Transverse colon (tissue), 4 donors: ENCODE results near the gene PDSS2. TPM values are rescaled to one million over a fixed set of nuclear protein-coding genes. Genes with fewer than 3 reads are reported as not detected.
A peak's percentile ranks its signal among the peaks of the same experiment; 100 is the strongest.
"Not testable (repeated sequence)": the region's sequence is repeated elsewhere in the genome, so short reads cannot be mapped to it uniquely, and the experiment has no call there.

Experiments used
- DNase-seq: peaks from one replicate; pipeline ENCODE4 v3.0.0-alpha.2; 2019
- H3K27ac ChIP-seq, 4 donors: fragments of 200-600 bp; sonication (generic); 2 replicates each; pipeline ENCODE4 v1.5.1; 2016 to 2018; ENCODE audit warnings: inconsistent platforms in 4 of 4
- H3K27me3 ChIP-seq: fragments of 200-600 bp; sonication (generic); 2 replicates; pipeline ENCODE4 v1.5.1; 2017; ENCODE audit warnings: inconsistent platforms
- H3K36me3 ChIP-seq, 4 donors: fragments of 200-600 bp; sonication (generic); 2 replicates each; pipeline ENCODE4 v1.5.1; 2017 to 2019; ENCODE audit warnings: inconsistent platforms in 4 of 4
- H3K4me1 ChIP-seq, 4 donors: fragments of 200-600 bp; sonication (generic); 2 replicates each; pipeline ENCODE4 v1.5.1; 2017 to 2020; ENCODE audit warnings: inconsistent platforms in 4 of 4
- H3K4me3 ChIP-seq, 4 donors: fragments of 200-600 bp; sonication (generic); 1 replicate in 1 of 4; 2 replicates in 3 of 4; pipeline versions ENCODE4 v1.5.1 to v1.6.1; 2017 to 2019; ENCODE audit warnings: inconsistent platforms in 4 of 4
- H3K9me3 ChIP-seq, 2 donors: fragments of 200-600 bp; sonication (generic); 2 replicates each; pipeline ENCODE4 v1.5.1; 2017 to 2019; ENCODE audit warnings: inconsistent platforms in 2 of 2
- EP300 ChIP-seq: sonication (generic); formaldehyde crosslinking; IDR thresholded peaks from one replicate; pipeline ENCODE4 v1.6.1; 2017; ENCODE audit warnings: antibody characterized with exemption, low read depth
- POLR2A ChIP-seq: fragments of 450-650 bp; IDR thresholded peaks from one replicate; pipeline ENCODE4 v1.6.1; 2016; ENCODE audit warnings: antibody characterized with exemption, mild to moderate bottlenecking, moderate library complexity
- POLR2AphosphoS5 ChIP-seq, 3 donors: sonication (generic); formaldehyde crosslinking; IDR thresholded peaks; one replicate each; pipeline ENCODE4 v1.6.1; 2016; ENCODE audit warnings: antibody characterized with exemption in 3 of 3
- WGBS, 2 donors: methylation state at CpG; one replicate each; pipeline ENCODE4 v1.1.5; 2018; ENCODE audit warnings: low coverage in 1 of 2; 5-methylcytosine and 5-hydroxymethylcytosine counted together
- in situ Hi-C, 4 donors: fragments of 200-750 bp; cut with MboI; loops; one replicate each; pipeline versions ENCODE4 v1.15.0 to v1.15.1; 2017; ENCODE audit warnings: low sequenced_read_pairs in 3 of 4, low pct_ligation_motif_present in 1 of 4, low pct_unique_long_range_greater_than_20kb in 1 of 4
- intact Hi-C: fragments of 100-400 bp; cut with DNase I; formaldehyde crosslinking; loops from one replicate; pipeline ENCODE4 v1.15.1; 2023; ENCODE audit warnings: low total_unique reads
- total RNA-seq, 4 donors: library from RNA; depleted of rRNA; stranded (reverse); fragments of >200 nt; gene quantifications; one replicate each; pipeline ENCODE4 v1.1.0, GENCODE V29; 2016
- TF ChIP-seq, protein P1 (sequence below), 5 experiments: fragments of 200-600 bp in 3 of 5; fragments of 450-650 bp in 2 of 5; sonication (generic) in 3 of 5; IDR thresholded peaks; 1 replicate in 2 of 5; 2 replicates in 3 of 5; pipeline ENCODE4 v1.5.1; 2016 to 2017; ENCODE audit warnings: antibody characterized with exemption in 5 of 5, inconsistent platforms in 3 of 5, mild to moderate bottlenecking in 2 of 5, moderate library complexity in 1 of 5

PDSS2 gene
- total RNA-seq, 4 donors from 2014 or later = 3.0 to 32.5 (median 15.6) TPM

DNA sequence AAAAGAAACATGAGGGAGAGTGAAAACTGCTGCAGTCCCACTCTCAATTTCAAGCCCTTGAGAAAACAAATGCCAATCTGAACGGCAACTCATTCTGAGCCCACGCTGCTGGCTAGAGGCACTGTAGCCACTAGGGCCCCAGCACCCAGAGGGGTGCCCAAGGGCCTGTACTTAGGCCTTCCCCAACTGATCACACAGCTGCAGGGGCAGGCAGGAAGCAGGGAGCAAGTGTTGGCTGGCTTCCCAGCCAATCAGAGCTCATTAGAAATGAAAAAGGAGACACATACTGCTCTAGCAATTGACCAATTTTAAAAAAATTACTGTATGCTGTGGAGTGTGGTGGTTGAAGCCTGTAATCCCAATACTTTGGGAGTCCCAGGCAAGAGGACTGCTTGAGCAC lies 340.4 kb downstream of the PDSS2 start:
- H3K9me3 ChIP-seq = no peaks in the 10 kb centered on the region
- no peak for DNase-seq
- no peak overlapping the region for H3K27ac ChIP-seq
- peaks cover 0 to 14% (median 8%) of the 10 kb centered on the region in 4 donors for H3K4me1 ChIP-seq
- intact Hi-C loops (loop anchor here (10.0 kb wide), 1 partner anchor 94 kb away; the partner anchor contains the start of gene MTRES1), in situ Hi-C loops (no loop called here)
- H3K27me3 ChIP-seq = peaks cover 18% of the 10 kb centered on the region
- no peaks in the 10 kb centered on the region for H3K36me3 ChIP-seq
- 66 to 83% methylated on average over 2 of the region's 2 CpGs for WGBS, 2 donors
- no peak for TF ChIP-seq POLR2AphosphoS5 (IDR thresholded peaks at IDR 0.05)
- no peak for TF ChIP-seq POLR2A
- no peak overlapping the region for H3K4me3 ChIP-seq

DNA sequence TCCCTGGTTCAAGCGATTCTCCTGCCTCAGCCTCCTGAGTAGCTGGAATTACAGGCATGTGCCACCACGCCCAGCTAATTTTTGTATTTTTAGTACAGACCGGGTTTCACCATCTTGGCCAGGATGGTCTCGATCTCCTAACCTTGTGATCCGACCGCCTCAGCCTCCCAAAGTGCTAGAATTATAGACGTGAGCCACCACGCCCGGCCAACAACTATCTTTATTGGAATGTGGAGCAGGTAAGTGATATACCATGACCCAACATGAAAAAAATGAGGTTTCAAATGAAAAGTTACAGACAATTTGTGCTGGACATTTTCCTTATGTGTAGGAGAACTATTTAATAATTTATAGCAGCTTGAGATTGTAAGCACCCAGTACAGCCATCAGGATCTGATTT lies 340.8 kb downstream of the PDSS2 start:
- H3K4me3 ChIP-seq, H3K9me3 ChIP-seq, in situ Hi-C loops, H3K36me3 ChIP-seq, DNase-seq, H3K27ac ChIP-seq: not testable (repeated sequence)
- Histone ChIP-seq H3K4me1 (peaks cover 4 to 19% (median 12%) of the 10 kb centered on the region in 4 donors), H3K27me3 (peaks cover 18% of the 10 kb centered on the region)
- WGBS, 2 donors = 86% methylated on average over 9 of the region's 9 CpGs; no CpG with 5 or more reads in 1 of the 2 donors
- intact Hi-C loops = loop anchor here (10.0 kb wide), 1 partner anchor 94 kb away; the partner anchor contains the start of gene MTRES1

DNA sequence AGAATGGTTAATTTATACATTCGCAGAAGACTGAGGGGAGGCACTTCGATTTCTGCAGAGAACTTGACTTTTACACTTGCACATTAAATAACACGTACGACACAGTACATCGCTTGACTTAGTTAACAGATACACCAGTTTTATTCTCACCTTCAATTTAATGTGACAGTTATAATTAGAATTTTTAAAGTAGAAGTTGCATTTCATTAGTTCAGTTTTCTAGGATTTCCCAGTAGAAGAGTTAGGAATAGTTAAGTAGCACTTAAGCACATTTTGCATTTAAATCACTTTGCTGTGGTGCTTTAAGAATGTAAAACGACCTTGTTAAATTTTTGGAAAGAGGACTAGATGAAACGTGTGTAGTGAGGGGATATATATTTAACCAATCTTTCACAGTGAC lies 342.4 kb downstream of the PDSS2 start:
- Histone ChIP-seq H3K36me3 (no peaks in the 10 kb centered on the region), H3K27me3 (peaks cover 18% of the 10 kb centered on the region), H3K27ac (peak overlapping the region in 3 of 4 donors; percentile 88 to 92 (median 91)), H3K9me3 (no peaks in the 10 kb centered on the region), H3K4me3 (peak overlapping the region in 1 of 4 donors; percentile 94), H3K4me1 (peaks cover 5 to 21% (median 14%) of the 10 kb centered on the region in 4 donors)
- WGBS, 2 donors = 36 to 52% methylated on average over 7 of the region's 7 CpGs
- no peak for TF ChIP-seq POLR2A
- TF ChIP-seq POLR2AphosphoS5 (IDR thresholded peaks at IDR 0.05) = no peak
- no peak for TF ChIP-seq EP300
- TF ChIP-seq, protein P1, sequence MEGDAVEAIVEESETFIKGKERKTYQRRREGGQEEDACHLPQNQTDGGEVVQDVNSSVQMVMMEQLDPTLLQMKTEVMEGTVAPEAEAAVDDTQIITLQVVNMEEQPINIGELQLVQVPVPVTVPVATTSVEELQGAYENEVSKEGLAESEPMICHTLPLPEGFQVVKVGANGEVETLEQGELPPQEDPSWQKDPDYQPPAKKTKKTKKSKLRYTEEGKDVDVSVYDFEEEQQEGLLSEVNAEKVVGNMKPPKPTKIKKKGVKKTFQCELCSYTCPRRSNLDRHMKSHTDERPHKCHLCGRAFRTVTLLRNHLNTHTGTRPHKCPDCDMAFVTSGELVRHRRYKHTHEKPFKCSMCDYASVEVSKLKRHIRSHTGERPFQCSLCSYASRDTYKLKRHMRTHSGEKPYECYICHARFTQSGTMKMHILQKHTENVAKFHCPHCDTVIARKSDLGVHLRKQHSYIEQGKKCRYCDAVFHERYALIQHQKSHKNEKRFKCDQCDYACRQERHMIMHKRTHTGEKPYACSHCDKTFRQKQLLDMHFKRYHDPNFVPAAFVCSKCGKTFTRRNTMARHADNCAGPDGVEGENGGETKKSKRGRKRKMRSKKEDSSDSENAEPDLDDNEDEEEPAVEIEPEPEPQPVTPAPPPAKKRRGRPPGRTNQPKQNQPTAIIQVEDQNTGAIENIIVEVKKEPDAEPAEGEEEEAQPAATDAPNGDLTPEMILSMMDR (IDR thresholded peaks at IDR 0.05) = no peak
- no peak for DNase-seq
- in situ Hi-C loops = no loop called here
- intact Hi-C loops = loop anchor here (1.0 to 10.0 kb wide), 2 partner anchors 38 to 92 kb away; partner anchors contain the start of gene MTRES1

DNA sequence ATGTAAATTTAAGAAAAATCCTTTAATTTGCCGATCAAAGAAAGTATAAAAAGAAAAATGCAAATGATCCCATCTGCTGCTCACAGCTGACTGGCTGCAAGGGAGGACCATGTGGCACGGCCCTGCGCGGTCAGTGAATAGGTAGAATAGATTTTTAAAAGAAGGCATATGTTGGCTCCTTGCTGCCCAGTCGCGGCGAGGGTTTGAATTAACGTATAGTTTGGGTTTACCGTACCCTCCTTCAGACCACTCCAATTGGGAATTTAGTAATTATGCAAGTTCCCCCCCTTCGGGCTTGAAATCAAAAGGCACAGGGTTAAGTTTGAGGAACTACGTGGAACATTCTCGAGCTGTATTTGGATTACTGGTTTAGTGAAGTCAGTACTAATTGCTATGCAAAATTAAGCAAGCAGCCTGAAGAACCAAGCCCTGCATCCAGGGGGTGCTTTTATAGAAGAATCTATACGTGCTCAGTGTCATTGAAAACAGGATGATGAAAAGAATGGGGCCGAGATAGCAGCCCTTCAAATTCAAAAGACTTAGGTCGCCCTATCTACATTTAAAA lies 343.0 kb downstream of the PDSS2 start:
- DNase-seq = peak; percentile 63
- Histone ChIP-seq H3K36me3 (no peaks in the 10 kb centered on the region), H3K9me3 (no peaks in the 10 kb centered on the region), H3K27me3 (peaks cover 18% of the 10 kb centered on the region), H3K27ac (peak overlapping the region; percentile 86 to 92 (median 90)), H3K4me3 (peak overlapping the region in 3 of 4 donors; percentile 85 to 96 (median 94)), H3K4me1 (peaks cover 5 to 21% (median 14%) of the 10 kb centered on the region in 4 donors)
- in situ Hi-C loops (no loop called here), intact Hi-C loops (loop anchor here (10.0 kb wide), 1 partner anchor 92 kb away; the partner anchor contains the start of gene MTRES1)
- TF ChIP-seq EP300 (no peak), POLR2AphosphoS5 (IDR thresholded peaks at IDR 0.05) (no peak), POLR2A (no peak)
- TF ChIP-seq, protein P1 (IDR thresholded peaks at IDR 0.05) = no peak
- WGBS, 2 donors = 8 to 17% methylated on average over 3 to 15 of the region's 15 CpGs

DNA sequence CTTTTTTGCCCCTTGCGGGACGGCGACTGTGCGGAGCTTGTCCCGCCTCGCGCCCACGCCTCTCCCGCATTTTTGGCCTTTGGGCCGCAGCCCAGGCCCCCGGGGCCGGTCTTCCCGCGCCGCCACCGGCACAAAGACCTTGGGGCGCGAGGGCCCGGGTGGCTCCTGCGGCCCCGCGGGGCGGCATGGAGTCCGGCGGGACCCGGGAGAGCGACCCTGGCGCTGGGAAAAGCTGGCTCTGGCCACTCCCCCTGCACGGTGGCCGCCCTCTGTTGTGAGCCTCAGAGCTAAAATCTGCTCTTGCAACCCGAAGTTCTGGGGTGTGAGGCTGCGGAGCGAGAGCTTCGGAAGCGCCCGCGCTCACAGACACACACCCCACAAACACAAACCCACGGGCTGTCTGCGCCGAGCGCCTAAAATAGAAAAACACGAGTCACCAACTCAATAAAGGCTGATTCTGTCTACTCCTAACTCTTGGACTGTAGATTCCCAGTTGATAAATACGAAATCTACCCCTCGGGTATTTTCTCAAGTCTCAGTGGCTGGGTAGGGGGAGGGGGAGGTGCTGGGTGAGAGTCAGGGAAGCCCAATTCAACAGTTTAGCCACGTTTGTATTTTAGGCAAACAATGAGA lies 343.6 kb downstream of the PDSS2 start:
- H3K36me3 ChIP-seq = no peaks in the 10 kb centered on the region
- H3K9me3 ChIP-seq = no peaks in the 10 kb centered on the region
- in situ Hi-C loops (no loop called here), intact Hi-C loops (loop anchor here (10.0 kb wide), 1 partner anchor 91 kb away; the partner anchor contains the start of gene MTRES1)
- peak overlapping the region; percentile 86 to 92 (median 90) for H3K27ac ChIP-seq
- H3K4me3 ChIP-seq = peak overlapping the region; percentile 20 to 96 (median 90)
- peaks cover 5 to 21% (median 14%) of the 10 kb centered on the region in 4 donors for H3K4me1 ChIP-seq
- H3K27me3 ChIP-seq = peaks cover 18% of the 10 kb centered on the region
- whole genome bisulfite sequencing, 2 donors = 0% methylated on average over 3 to 44 of the region's 45 CpGs
- no peak for TF ChIP-seq POLR2AphosphoS5 (IDR thresholded peaks at IDR 0.05)
- TF ChIP-seq POLR2A = peak; percentile 36
- DNase-seq = peak; percentile 59
